ENCODE measurements around the gene WNT7B. TPM values are rescaled to one million over a fixed set of nuclear protein-coding genes. Genes with fewer than 3 reads are reported as not detected.

The WNT7B gene
- total and polyA plus RNA-seq, 10 of the 15 experiments (the other 5 are each of a cell fraction or from before 2014, with no cell fraction given), result 0.12 TPM; not detected in 9

- ChIA-PET CTCF (interaction anchor here (1.0 to 1.3 kb wide), 2 partner anchors 14 to 363 kb away, joined by 3 read pairs; no protein-coding TSS in a partner anchor), SMC1A (ENCODE audit: uncharacterized antibody, unreplicated experiment) (no interaction called here), RAD21 (ENCODE audit: unreplicated experiment) (no interaction called here), POLR2A (no interaction called here)
- intact Hi-C loops (cut with micrococcal nuclease; ENCODE audit: unreplicated experiment) (loop anchor here (10.0 kb wide), 1 partner anchor 322 kb away; no protein-coding TSS in a partner anchor), in situ Hi-C loops (cut with MboI) (no loop called here)
- peaks cover 11% of the 10 kb centered on the region for H3K4me1 ChIP-seq (ENCODE audit: control insufficient read depth, insufficient read depth, low read length)
- ATAC-seq, result no peak
- no peak overlapping the region for H3K4me2 ChIP-seq (ENCODE audit: control insufficient read depth, insufficient read depth)
- 2% methylated on average over 3 of the region's 3 CpGs for WGBS (ENCODE audit: insufficient coverage, insufficient replicate concordance, low lambda C conversion rate, missing lambda C conversion rate)
- no peaks in the 10 kb centered on the region for H3K36me3 ChIP-seq (ENCODE audit: control insufficient read depth in 2 of 2, insufficient read depth in 2 of 2, low read length in 1 of 2)
- no peak overlapping the region for H3K27ac ChIP-seq (ENCODE audit: control insufficient read depth, insufficient read depth)
- H3K4me3 ChIP-seq, result no peak overlapping the region
- H3K9me3 ChIP-seq (replicated peaks; ENCODE audit: control insufficient read depth, insufficient read depth, low read length), result no peaks in the 10 kb centered on the region; the same call in 2 of the 3 replicates
- H3K27me3 ChIP-seq (replicated peaks in 1 of 2; ENCODE audit: control insufficient read depth in 2 of 2, insufficient read depth in 2 of 2, low read length in 1 of 2), result peaks cover 0 to 3% of the 10 kb centered on the region in 2 experiments; a peak in 1 of 4 replicates
- BruUV-seq (replicated peaks), result no TSS peak
- H3K79me2 ChIP-seq (ENCODE audit: control insufficient read depth, insufficient read depth, low read length), result no peaks in the 10 kb centered on the region
- no peaks in the 10 kb centered on the region for H4K20me1 ChIP-seq (ENCODE audit: control insufficient read depth, insufficient read depth)
- H2AFZ ChIP-seq (ENCODE audit: control insufficient read depth, low read depth, low read length), result no peak overlapping the region
- no peak for DNase-seq (ENCODE audit: low read depth, low spot score)
- no peak overlapping the region for H3K9ac ChIP-seq (ENCODE audit: control insufficient read depth, insufficient read depth, low read length)
- TF ChIP-seq ZZZ3 (IDR thresholded peaks at IDR 0.05; ENCODE audit: control insufficient read depth, insufficient read length, low read depth) (no peak), RAD21 (IDR thresholded peaks at IDR 0.05; ENCODE audit: insufficient read depth, low read depth, low read length) (no peak), RELB (IDR thresholded peaks at IDR 0.05; ENCODE audit: low read depth) (no peak), WRNIP1 (IDR thresholded peaks at IDR 0.05; ENCODE audit: borderline replicate concordance, low read depth, low read length) (no peak)
- FAIRE-seq, result no peak
These were observed 15.8 kb upstream of the WNT7B start for GRCh38 chr22:45992737-45993136.

DNA sequence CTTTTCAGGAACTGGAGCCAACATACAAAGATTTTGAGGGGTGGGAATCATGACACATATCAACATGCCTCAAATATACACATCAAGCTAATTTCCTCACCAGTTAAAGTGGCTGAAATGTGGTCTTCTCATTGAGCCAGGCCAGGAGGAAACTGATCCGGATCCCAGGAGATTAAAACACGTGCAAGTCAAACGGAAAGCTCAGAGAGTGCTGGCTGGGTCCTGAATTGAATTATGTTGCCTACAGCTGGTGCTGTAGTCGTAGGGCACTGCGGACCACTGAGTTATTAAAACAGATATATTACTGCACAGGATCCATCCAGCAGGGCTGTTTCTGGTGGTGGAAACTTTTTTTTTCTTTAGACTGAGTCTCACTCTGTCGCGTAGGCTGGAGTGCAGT, 14.1 kb upstream of the WNT7B start:
- no peak for DNase-seq (ENCODE audit: low read depth, low spot score)
- H2AFZ ChIP-seq (ENCODE audit: control insufficient read depth, low read depth, low read length), result no peak overlapping the region
- POLR2A ChIA-PET, result no interaction called here
- CTCF ChIA-PET, result interaction anchor here (0.9 to 1.8 kb wide), 5 partner anchors 15 to 127 kb away, joined by 3 to 6 read pairs (median 3); no protein-coding TSS in a partner anchor
- H3K9ac ChIP-seq (ENCODE audit: control insufficient read depth, insufficient read depth, low read length), result no peak overlapping the region
- H3K9me3 ChIP-seq (replicated peaks; ENCODE audit: control insufficient read depth, insufficient read depth, low read length), result no peaks in the 10 kb centered on the region; the same call in 1 of the 3 replicates
- H3K79me2 ChIP-seq (ENCODE audit: control insufficient read depth, insufficient read depth, low read length), result no peaks in the 10 kb centered on the region
- no peak overlapping the region for H3K4me3 ChIP-seq
- peaks cover 0 to 3% of the 10 kb centered on the region in 2 experiments; a peak in 1 of 4 replicates for H3K27me3 ChIP-seq (replicated peaks in 1 of 2; ENCODE audit: control insufficient read depth in 2 of 2, insufficient read depth in 2 of 2, low read length in 1 of 2)
- RAD21 ChIA-PET (ENCODE audit: unreplicated experiment), result interaction anchor here (1.7 kb wide), 1 partner anchor 15 kb away, joined by 5 read pairs; no protein-coding TSS in a partner anchor
- in situ Hi-C loops (cut with MboI) (no loop called here), intact Hi-C loops (cut with micrococcal nuclease; ENCODE audit: unreplicated experiment) (loop anchor here (10.0 kb wide), 1 partner anchor 324 kb away; no protein-coding TSS in a partner anchor)
- no peak for FAIRE-seq
- ATAC-seq, result no peak
- SMC1A ChIA-PET (ENCODE audit: uncharacterized antibody, unreplicated experiment), result interaction anchor here (1.2 kb wide), 1 partner anchor 126 kb away, joined by 4 read pairs; no protein-coding TSS in a partner anchor
- H4K20me1 ChIP-seq (ENCODE audit: control insufficient read depth, insufficient read depth), result no peaks in the 10 kb centered on the region
- 52% methylated on average over 7 of the region's 7 CpGs for WGBS (ENCODE audit: insufficient coverage, insufficient replicate concordance, low lambda C conversion rate, missing lambda C conversion rate)
- no peak overlapping the region for H3K4me2 ChIP-seq (ENCODE audit: control insufficient read depth, insufficient read depth)
- no peak overlapping the region for H3K27ac ChIP-seq (ENCODE audit: control insufficient read depth, insufficient read depth)
- no peaks in the 10 kb centered on the region for H3K36me3 ChIP-seq (ENCODE audit: control insufficient read depth in 2 of 2, insufficient read depth in 2 of 2, low read length in 1 of 2)
- no TSS peak for BruUV-seq (replicated peaks)
- no peaks in the 10 kb centered on the region for H3K4me1 ChIP-seq (ENCODE audit: control insufficient read depth, insufficient read depth, low read length)
- no peak for TF ChIP-seq FOXK2 (IDR thresholded peaks at IDR 0.05)
- no peak for TF ChIP-seq NFYA (IDR thresholded peaks at IDR 0.05; ENCODE audit: borderline replicate concordance, low read depth, low read length)
- TF ChIP-seq ASH2L (IDR thresholded peaks at IDR 0.05; ENCODE audit: borderline replicate concordance, low read depth), result no peak
- no peak for TF ChIP-seq TBL1XR1 (IDR thresholded peaks at IDR 0.05; ENCODE audit: low read depth, low read length)
- TF ChIP-seq EED (IDR thresholded peaks at IDR 0.05; ENCODE audit: low read depth), result no peak
- TF ChIP-seq, protein P1, sequence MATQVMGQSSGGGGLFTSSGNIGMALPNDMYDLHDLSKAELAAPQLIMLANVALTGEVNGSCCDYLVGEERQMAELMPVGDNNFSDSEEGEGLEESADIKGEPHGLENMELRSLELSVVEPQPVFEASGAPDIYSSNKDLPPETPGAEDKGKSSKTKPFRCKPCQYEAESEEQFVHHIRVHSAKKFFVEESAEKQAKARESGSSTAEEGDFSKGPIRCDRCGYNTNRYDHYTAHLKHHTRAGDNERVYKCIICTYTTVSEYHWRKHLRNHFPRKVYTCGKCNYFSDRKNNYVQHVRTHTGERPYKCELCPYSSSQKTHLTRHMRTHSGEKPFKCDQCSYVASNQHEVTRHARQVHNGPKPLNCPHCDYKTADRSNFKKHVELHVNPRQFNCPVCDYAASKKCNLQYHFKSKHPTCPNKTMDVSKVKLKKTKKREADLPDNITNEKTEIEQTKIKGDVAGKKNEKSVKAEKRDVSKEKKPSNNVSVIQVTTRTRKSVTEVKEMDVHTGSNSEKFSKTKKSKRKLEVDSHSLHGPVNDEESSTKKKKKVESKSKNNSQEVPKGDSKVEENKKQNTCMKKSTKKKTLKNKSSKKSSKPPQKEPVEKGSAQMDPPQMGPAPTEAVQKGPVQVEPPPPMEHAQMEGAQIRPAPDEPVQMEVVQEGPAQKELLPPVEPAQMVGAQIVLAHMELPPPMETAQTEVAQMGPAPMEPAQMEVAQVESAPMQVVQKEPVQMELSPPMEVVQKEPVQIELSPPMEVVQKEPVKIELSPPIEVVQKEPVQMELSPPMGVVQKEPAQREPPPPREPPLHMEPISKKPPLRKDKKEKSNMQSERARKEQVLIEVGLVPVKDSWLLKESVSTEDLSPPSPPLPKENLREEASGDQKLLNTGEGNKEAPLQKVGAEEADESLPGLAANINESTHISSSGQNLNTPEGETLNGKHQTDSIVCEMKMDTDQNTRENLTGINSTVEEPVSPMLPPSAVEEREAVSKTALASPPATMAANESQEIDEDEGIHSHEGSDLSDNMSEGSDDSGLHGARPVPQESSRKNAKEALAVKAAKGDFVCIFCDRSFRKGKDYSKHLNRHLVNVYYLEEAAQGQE (IDR thresholded peaks at IDR 0.05; ENCODE audit: low read depth, low read length), result no peak
- no peak for TF ChIP-seq CHD2 (IDR thresholded peaks at IDR 0.05; ENCODE audit: borderline replicate concordance, low read depth, low read length)
